Measurements from ENCODE around the gene DGKZ.
"Not testable (repeated sequence)": the region's sequence is repeated elsewhere in the genome, so short reads cannot be mapped to it uniquely, and the experiment has no call there.

The DGKZ gene

DNA sequence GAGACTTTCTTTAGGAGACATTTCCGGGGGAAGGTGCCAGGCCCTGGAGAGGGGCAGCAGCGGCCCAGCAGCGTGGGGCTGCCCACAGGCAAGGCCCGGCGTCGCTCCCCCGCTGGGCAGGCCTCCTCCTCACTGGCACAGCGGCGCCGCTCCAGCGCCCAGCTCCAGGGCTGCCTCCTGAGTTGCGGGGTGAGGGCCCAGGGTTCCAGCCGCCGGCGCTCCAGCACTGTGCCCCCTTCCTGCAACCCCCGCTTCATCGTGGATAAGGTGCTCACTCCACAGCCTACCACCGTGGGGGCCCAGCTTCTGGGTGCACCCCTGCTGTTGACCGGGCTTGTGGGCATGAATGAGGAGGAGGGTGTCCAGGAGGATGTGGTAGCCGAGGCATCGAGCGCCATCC lies 19.0 kb downstream of the DGKZ start:
- TF ChIP-seq, protein P1, sequence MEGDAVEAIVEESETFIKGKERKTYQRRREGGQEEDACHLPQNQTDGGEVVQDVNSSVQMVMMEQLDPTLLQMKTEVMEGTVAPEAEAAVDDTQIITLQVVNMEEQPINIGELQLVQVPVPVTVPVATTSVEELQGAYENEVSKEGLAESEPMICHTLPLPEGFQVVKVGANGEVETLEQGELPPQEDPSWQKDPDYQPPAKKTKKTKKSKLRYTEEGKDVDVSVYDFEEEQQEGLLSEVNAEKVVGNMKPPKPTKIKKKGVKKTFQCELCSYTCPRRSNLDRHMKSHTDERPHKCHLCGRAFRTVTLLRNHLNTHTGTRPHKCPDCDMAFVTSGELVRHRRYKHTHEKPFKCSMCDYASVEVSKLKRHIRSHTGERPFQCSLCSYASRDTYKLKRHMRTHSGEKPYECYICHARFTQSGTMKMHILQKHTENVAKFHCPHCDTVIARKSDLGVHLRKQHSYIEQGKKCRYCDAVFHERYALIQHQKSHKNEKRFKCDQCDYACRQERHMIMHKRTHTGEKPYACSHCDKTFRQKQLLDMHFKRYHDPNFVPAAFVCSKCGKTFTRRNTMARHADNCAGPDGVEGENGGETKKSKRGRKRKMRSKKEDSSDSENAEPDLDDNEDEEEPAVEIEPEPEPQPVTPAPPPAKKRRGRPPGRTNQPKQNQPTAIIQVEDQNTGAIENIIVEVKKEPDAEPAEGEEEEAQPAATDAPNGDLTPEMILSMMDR (IDR thresholded peaks at IDR 0.05; ENCODE audit: low read depth, low read length, missing control alignments): no peak
- DNase-seq (ENCODE audit: low read depth): no peak
- H3K4me3 ChIP-seq (ENCODE audit: low read depth, low read length): no peak overlapping the region

DNA sequence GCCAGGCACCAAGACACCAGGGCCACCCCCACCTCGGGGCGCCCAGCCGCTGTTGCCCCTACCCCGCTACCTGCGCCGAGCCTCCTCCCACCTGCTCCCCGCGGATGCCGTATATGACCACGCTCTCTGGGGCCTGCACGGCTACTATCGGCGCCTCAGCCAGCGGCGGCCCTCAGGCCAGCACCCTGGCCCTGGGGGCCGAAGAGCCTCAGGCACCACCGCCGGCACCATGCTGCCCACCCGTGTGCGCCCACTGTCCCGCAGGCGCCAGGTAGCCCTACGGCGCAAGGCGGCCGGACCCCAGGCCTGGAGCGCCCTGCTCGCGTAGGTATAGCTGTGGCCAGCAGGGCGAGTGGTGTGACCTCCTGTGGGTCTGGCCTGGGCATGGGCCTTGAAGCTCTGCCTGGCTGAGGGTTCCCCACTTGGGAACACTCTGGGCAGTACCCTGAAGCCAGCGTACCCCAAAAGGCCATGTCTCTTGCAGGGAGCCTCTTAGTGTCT lies 19.4 kb downstream of the DGKZ start:
- H3K4me3 ChIP-seq (ENCODE audit: low read depth, low read length): no peak overlapping the region
- no peak for DNase-seq (ENCODE audit: low read depth)
- TF ChIP-seq, protein P1 (IDR thresholded peaks at IDR 0.05; ENCODE audit: low read depth, low read length, missing control alignments): no peak

DNA sequence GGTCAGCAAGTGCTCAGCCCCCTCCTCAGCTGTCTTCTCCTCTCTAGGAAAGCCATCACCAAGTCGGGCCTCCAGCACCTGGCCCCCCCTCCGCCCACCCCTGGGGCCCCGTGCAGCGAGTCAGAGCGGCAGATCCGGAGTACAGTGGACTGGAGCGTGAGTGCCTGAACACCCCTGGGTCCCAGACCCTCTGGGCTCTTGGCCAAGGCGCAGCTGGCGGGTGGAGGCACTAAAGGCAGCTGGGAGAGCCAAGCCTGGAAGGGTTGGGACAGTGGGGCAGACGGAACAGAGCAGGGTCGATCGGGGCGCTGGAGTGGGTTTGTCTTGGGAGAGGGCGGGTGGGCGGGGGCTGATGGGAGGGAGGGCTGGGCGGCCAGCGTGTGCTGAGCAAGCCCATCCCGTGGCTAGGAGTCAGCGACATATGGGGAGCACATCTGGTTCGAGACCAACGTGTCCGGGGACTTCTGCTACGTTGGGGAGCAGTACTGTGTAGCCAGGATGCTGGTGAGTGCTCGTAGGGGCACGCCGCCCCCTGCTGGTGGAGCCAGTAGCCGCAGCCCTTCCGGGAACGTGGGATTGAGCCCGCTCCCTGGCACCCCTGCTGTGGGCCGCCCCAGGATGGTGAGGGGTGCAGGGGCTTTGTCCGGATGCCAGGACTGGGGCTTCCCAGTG lies 20.1 kb downstream of the DGKZ start:
- TF ChIP-seq, protein P1 (IDR thresholded peaks at IDR 0.05; ENCODE audit: low read depth, low read length, missing control alignments): peak; percentile 87
- DNase-seq (ENCODE audit: low read depth): no peak
- no peak overlapping the region for H3K4me3 ChIP-seq (ENCODE audit: low read depth, low read length)

DNA sequence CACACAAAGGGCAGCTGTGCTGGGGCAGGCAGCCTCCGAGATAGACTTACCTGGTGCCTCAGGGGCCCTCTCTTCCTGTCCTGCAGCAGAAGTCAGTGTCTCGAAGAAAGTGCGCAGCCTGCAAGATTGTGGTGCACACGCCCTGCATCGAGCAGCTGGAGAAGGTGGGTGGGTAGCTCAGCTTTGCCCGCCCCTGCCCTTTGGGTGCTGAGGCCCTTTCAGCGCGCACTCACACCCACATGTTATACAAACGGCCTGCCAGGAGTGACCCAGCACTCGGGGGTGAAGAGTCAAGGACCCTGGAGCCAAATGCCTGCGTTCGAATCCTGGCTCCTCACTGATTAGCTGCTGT lies 20.6 kb downstream of the DGKZ start:
- TF ChIP-seq, protein P1 (IDR thresholded peaks at IDR 0.05; ENCODE audit: low read depth, low read length, missing control alignments): no peak
- no peak for DNase-seq (ENCODE audit: low read depth)
- no peak overlapping the region for H3K4me3 ChIP-seq (ENCODE audit: low read depth, low read length)

DNA sequence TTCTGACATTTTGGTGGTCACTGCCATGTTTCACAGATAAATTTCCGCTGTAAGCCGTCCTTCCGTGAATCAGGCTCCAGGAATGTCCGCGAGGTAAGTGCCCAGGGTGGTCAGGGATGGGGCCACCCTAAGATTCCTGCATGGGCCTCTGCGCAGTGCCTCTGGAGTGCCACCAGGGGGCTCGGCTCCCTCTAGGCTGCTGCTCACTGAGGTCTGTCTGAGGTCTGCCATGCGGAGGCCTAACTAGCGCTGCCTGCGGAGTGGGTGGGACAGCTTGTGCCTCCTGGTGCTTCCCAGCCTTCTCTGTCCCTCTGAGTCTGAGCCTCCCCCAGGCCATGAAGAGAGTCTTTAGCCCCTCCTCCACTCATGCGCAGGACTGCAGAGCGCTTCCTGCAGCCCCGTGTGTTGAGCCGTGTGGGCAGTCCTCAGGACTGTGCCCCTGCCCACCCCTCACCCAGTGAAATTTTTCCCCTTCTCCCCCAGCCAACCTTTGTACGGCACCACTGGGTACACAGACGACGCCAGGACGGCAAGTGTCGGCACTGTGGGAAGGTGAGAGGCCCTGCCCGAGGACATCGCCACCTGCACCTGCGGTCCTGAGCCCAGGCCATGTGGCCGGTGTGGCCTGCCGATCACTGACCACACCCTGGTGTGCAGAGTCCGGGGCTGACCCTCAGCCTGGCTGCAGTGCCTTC lies 22.3 kb downstream of the DGKZ start:
- TF ChIP-seq, protein P1 (IDR thresholded peaks at IDR 0.05; ENCODE audit: low read depth, low read length, missing control alignments): peak; percentile 97
- no peak for DNase-seq (ENCODE audit: low read depth)
- no peak overlapping the region for H3K4me3 ChIP-seq (ENCODE audit: low read depth, low read length)

- no peak overlapping the region for H3K4me3 ChIP-seq (ENCODE audit: low read depth, low read length)
- no peak for DNase-seq (ENCODE audit: low read depth)
- TF ChIP-seq, protein P1 (IDR thresholded peaks at IDR 0.05; ENCODE audit: low read depth, low read length, missing control alignments): no peak
These were observed 23.0 kb downstream of the DGKZ start for GRCh38 chr11:46370253-46370652.

DNA sequence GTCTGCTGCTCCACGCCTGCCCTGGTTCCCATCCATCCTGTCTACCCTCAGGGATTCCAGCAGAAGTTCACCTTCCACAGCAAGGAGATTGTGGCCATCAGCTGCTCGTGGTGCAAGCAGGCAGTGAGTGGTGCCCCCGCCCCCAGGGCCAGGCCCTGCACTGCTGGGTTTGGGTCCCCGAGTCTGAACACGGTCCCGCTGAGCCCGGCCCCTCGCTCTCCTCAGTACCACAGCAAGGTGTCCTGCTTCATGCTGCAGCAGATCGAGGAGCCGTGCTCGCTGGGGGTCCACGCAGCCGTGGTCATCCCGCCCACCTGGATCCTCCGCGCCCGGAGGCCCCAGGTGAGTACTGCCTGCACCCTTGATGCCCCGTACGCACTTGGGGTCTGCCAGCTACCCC lies 24.0 kb downstream of the DGKZ start:
- DNase-seq (ENCODE audit: low read depth); H3K4me3 ChIP-seq (ENCODE audit: low read depth, low read length): not testable (repeated sequence)
